PC-9 (cell line): Measurements from ENCODE around the gene CFAP410.

ENCODE experiments used
- CTCF ChIP-seq: fragments of 200-600 bp; sonication (generic); conservative IDR thresholded peaks from 2 replicates; pipeline ENCODE4 v1.6.1; 2017; ENCODE audit warnings: mixed run types, antibody characterized with exemption, mild to moderate bottlenecking, moderate library complexity
- EZH2 ChIP-seq: fragments of 200-600 bp; sonication (generic); IDR thresholded peaks from 2 replicates; pipeline ENCODE4 v1.8.0; 2017; ENCODE audit warnings: antibody characterized with exemption, low read depth

DNA sequence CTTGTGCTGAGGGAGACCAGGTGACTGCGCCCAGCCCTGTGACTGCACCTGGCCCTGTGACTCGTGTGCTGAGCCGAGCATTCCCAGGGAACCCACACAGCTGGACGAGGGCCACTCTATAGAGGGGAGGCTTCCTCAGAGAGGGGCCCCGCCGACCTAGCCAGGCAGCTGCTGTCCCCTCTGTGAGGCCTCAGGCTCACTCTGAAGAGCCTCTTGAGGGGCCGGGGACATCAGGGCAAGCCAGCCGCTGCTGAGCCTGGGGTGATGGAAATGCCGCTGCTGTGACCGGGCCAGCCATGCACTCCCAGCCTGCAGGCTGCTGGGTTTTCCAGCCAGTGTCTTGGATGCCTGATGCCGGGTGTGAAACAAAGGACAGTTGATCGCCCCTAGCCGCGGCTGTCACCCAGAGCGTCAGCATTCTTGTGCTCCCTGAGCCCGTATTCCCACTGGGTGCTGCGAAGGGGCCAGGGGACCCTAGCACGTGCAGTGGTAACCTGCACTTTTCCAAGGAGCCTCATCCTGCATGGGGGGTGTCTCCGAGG lies 21.9 kb downstream of the CFAP410 start:
- TF ChIP-seq CTCF (no peak), EZH2 (no peak)
